ENCODE results near the gene BCR.
"Not testable (repeated sequence)": the region's sequence is repeated elsewhere in the genome, so short reads cannot be mapped to it uniquely, and the experiment has no call there.

Gene BCR

DNA sequence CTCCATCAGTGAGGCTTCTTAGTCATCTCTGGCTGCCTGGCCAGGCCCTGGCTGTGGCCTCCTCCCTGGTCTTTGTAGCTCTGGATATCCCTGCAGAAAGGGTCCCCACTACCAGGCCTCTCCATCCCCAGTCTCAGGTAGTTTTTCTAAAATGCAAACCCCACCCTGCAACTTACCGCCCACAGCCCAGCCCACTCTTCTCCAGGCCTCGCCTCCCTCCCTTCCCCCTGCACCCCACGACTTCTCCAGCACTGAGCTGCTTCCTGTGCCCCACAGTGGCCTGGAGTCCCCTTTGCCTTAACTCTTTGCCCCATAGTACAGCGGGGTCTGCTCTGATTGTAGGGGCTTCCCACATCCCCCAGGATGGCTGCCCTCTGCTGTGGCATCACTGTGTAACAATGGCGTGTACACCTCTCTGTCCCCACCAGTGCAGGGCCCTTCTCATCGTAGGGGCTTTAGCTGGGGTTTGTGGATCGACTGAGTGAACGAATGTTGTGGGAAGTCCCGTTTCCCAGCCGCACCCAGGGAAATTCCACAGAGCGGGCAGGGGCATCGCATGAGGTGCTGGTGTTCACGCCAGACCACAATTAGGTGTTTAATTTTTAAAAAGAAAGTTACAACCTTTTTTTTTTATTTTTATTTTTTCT, 111.6 kb downstream of the BCR start:
- DNase-seq = no peak

- no peak for DNase-seq
Measured at GRCh38 chr22:23292453-23293350, 112.4 kb downstream of the BCR start.

GRCh38 chr22:23293720-23294119, 113.4 kb downstream of the BCR start:
- no peak for DNase-seq

DNA sequence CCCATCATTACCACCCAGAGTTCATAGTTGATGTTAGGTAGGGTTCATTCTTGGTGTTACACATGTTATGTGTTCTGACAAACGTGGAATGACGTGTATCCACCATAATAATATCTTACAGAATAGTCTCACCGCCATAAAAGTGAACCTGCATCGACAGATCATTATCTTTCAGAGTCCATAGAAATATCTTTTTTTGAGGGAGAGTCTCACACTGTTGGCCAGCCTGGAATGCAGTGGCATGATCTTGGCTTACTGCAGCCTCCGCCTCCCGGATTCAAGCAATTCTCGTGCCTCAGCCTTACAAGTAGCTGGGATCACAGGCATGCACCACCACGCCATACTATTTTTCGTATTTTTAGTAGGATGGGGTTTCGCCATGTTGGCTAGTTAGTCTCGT, 113.9 kb downstream of the BCR start:
- DNase-seq = no peak

DNA sequence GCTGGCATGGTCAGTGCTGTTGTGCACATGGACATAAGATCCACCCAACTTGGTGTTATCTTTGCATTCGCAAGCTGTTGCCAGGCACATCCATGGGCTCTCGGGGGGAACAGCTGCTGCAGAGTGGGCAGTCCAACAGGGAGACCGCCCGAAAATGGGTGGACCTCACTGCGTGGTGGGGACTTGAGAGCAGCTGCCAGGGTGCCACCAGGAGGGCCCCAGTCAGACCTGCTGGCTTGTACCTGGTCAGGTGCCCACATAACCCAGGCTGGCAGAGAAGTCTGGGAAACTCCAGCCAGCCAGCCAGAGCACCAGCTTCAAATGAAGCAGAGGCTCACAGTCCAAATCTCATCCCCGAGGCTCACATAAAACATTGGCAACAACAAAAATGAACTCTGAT, 120.2 kb downstream of the BCR start:
- DNase-seq = no peak

- no peak for DNase-seq
Measured at GRCh38 chr22:23301591-23301990, 121.3 kb downstream of the BCR start.

GRCh38 chr22:23302171-23303002, 122.1 kb downstream of the BCR start:
- no peak for DNase-seq

DNA sequence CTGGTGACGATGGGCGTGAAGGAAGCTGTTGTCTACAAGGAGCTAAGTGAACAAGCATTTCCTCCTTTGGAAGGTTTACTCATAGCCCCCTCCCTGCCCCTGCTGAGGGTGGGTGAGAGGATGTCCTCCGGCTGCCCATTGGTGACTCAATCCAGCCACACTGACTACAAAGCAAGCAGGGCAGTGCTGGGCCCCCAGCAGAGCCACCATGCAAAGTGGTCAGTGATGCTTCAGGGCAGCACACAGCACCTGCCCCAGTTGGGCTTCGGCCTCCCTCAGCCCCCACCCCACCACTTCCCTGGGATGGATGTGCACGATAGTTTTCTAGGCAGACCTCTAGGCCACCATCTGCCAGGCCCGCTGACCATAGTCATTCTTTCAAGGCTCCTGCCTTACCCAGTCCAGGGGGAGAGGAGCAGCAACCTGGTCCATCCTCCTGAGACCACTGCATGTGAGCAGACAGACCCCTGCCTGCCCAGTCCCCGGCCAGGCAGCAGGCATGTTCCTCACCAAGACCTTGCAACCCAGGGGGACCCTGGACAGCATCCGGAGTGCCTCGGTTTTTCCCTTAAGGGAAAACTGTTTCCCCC, 125.1 kb downstream of the BCR start:
- DNase-seq = no peak

GRCh38 chr22:23305922-23306374, 125.6 kb downstream of the BCR start:
- peak; percentile 91 for DNase-seq

- no peak for DNase-seq
Measured at GRCh38 chr22:23306438-23306921, 126.2 kb downstream of the BCR start.

- DNase-seq = no peak
Measured at GRCh38 chr22:23306926-23307325, 126.6 kb downstream of the BCR start.

DNA sequence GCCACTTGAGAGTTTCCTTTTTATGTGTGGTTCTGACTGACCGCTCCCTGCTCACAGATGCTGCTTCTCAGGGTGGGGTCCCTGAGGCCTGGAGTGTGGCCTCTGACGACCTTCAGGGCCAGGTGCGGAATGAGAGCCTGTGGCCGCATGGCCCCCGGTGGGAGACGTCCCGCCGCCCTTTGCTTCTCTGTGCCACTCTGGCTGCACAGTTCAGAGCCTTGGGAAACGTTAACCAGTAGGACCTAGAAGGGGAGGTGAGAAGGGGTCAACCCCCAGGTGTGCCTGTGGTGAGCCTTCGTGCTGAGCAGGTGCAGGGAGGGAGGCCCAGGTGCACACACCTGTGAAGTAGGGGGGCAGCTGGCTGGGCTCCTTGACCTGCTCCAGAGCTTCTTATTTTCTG, 127.2 kb downstream of the BCR start:
- peak; percentile 31 for DNase-seq

DNA sequence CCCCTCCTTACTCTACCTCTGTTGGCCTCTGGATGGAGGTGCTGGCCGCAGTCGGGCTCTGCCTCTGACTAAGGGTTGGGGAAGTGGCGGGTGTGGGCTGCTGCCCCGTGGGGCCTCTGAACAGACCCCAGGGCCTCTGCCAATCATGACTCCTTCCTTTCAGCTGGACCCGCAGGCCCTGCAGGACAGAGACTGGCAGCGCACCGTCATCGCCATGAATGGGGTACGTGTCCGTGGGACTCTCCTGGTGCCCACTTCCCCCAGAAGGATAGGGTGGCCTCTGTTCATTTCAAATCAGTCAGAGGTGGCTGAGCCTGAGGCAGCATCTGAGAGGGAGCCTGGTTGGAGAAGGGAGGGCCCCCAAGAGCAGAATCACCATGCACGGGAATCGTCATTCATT, 129.0 kb downstream of the BCR start:
- not testable (repeated sequence) for DNase-seq

- DNase-seq = not testable (repeated sequence)
Measured at GRCh38 chr22:23310443-23311097, 130.3 kb downstream of the BCR start.

DNA sequence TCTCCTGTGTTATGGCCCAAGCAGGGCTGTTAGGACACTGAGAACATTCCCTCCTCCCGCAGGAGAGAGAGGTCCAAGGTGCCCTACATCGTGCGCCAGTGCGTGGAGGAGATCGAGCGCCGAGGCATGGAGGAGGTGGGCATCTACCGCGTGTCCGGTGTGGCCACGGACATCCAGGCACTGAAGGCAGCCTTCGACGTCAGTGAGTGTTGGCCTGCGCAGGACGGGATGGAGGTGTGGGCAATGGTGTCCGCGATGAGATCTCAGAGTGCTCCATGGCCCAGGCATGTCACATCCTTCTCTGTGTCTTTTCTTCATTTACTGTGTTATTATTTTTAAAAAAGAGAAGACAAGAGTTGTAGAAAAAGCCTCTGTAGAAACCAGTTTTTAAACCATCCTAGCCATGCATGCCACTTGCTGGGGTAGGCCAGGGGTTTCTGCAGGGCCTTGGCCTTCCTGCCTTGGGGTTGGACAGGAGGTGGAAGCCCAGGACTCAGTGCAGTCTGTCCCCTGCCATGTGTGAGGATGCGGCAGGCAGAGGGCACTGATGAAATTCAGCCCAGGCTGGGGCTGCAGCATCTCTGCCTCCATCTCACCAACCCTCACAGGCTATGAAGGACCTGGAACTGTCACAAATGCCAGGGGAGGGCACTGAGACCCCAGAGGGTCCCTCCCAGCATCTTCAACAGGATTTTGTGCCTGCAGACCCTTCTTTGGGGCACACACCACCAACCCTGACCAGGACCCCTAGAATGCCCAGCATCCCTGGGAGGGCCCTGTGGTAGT, 131.5 kb downstream of the BCR start:
- not testable (repeated sequence) for DNase-seq

DNA sequence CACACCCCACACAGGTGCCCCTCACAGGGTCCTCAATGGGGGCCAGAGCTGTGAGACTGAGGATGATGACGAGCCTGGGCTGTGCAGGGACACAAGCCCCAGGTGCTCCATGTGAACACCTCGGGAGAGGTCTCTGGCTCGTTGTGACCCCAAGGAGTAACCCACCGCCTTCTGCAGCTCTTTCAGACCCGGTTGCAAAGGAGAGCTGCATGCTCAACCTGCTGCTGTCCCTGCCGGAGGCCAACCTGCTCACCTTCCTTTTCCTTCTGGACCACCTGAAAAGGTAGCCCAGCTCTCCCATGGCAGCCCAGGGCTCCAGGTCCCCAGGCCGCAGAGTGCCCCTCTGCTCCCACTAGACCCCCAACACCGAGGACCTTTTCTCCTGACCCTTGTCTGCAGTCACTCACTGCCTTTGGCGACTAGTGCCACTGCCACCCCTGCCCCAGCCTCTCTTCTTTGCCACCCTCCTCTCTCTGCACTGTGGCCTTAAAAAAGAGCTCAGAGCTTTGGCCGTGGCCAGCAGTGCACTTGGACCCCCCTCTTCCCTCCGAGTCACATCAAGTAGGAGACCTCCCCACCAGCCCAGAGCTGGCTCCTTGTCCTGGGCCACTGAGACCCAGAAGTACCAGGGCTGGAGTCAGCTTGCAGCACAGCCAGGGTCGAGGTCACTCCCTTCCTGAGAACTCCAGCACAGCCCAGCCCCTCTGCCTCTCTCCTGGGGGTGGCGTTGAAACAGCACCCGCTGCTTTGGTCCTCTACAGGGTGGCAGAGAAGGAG, 133.7 kb downstream of the BCR start:
- no peak for DNase-seq

- DNase-seq = peak; percentile 66
Measured at GRCh38 chr22:23315341-23315917, 135.1 kb downstream of the BCR start.

- peak; percentile 13 for DNase-seq
Measured at GRCh38 chr22:23316596-23316995, 136.3 kb downstream of the BCR start.

GRCh38 chr22:23318316-23318715, 138.0 kb downstream of the BCR start:
- not testable (repeated sequence) for DNase-seq

DNA sequence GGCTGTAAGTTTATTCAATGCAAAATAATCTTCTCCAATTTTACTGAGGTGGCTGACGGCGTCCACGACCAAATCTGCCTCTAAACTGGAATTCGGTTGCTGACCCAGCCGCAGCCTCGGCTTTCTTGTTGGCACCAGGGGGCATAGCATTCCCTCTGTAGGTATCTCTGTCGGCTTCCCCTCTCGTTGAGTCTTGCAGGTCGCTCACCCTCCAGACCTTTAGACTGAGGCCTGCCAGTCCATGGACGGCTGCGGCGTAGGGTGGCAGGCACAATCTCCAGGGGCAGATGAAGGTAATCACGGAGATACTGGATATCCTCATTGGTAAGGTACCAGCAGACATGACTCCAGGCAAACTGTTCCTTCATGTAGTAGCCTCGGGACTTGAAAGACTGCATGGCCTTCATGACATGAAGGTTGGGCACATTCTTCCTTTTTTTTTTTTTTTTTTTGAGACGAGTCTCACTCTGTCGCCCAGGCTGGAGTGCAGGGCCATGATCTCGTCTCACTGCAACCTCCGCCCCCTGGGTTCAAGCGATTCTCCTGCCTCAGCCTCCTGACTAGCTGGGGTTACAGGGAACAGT, 142.3 kb downstream of the BCR start:
- not testable (repeated sequence) for DNase-seq
